KMS-11 (cell line): ENCODE data around the gene FGF12.
"Not testable (repeated sequence)": the region's sequence is repeated elsewhere in the genome, so short reads cannot be mapped to it uniquely, and the experiment has no call there.

ENCODE experiments used
- H2AFZ ChIP-seq: fragments of 200-600 bp; sonication (generic); 2 replicates; pipeline ENCODE4 v1.6.1; 2016; ENCODE audit warnings: antibody characterized with exemption, mixed run types, low read depth
- H3K27ac ChIP-seq: fragments of 200-600 bp; sonication (generic); 2 replicates; pipeline ENCODE4 v1.6.1; 2016; ENCODE audit warnings: mild to moderate bottlenecking, mixed run types
- H3K27me3 ChIP-seq: fragments of 200-600 bp; sonication (generic); 2 replicates; pipeline ENCODE4 v1.6.1; 2017; ENCODE audit warnings: mild to moderate bottlenecking, low read depth, mixed run types, moderate library complexity; ENCODE audit not compliant: insufficient read depth
- H3K36me3 ChIP-seq: fragments of 200-600 bp; sonication (generic); 2 replicates; pipeline ENCODE4 v1.6.1; 2017; ENCODE audit warnings: mild to moderate bottlenecking, mixed run types; ENCODE audit not compliant: insufficient read depth
- H3K4me1 ChIP-seq: fragments of 200-600 bp; sonication (generic); 2 replicates; pipeline ENCODE4 v1.6.1; 2016; ENCODE audit warnings: mild to moderate bottlenecking, low read depth, mixed run types; ENCODE audit not compliant: poor library complexity, severe bottlenecking
- H3K4me2 ChIP-seq: fragments of 200-600 bp; sonication (generic); 2 replicates; pipeline ENCODE4 v1.7.0; 2016; ENCODE audit warnings: mild to moderate bottlenecking, mixed run types
- H3K4me3 ChIP-seq: fragments of 200-600 bp; sonication (generic); IDR thresholded peaks from 2 replicates; pipeline ENCODE4 v1.6.1; 2017; ENCODE audit warnings: low read depth, low read length, mixed read lengths; ENCODE audit not compliant: insufficient read depth
- H3K79me2 ChIP-seq: fragments of 200-600 bp; sonication (generic); 2 replicates; pipeline ENCODE4 v1.6.1; 2016; ENCODE audit warnings: low read depth, mixed run types; ENCODE audit not compliant: insufficient read depth
- H3K9ac ChIP-seq: fragments of 200-600 bp; sonication (generic); 2 replicates; pipeline ENCODE4 v1.6.1; 2016; ENCODE audit warnings: mild to moderate bottlenecking, mixed run types
- H4K20me1 ChIP-seq: fragments of 200-600 bp; sonication (generic); 2 replicates; pipeline ENCODE4 v1.6.1; 2016; ENCODE audit warnings: mild to moderate bottlenecking, mixed run types; ENCODE audit not compliant: insufficient read depth
- TF ChIP-seq, protein P1 (sequence below): fragments of 200-600 bp; sonication (generic); conservative IDR thresholded peaks from 2 replicates; pipeline ENCODE4 v1.6.1; 2017; ENCODE audit warnings: low read depth, mild to moderate bottlenecking, antibody characterized with exemption, low read length, moderate library complexity, mixed read lengths

The FGF12 gene

DNA sequence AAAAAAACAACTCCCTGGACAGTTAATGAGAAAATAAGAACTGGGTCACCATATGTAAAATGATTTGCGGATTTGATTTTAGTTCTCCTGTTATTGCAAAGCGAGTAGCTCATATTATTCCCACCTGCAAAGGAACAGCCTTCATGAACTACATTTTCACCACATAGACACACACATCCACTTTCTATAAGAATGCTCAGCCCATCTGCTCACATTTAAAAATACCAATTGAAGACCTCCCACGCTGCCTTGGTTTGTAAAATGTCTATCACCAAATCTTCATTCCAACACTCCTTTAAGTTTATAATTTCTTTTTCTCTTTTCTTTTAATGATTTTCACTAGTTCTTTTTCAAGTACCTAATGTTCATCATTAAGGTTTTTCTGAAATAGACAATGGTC, 148.6 kb downstream of the FGF12 start:
- no peak overlapping the region for H3K9ac ChIP-seq
- H3K36me3 ChIP-seq: no peaks in the 10 kb centered on the region
- H3K4me2 ChIP-seq: no peak overlapping the region
- no peak overlapping the region for H3K27ac ChIP-seq
- H3K4me1 ChIP-seq: no peaks in the 10 kb centered on the region
- H3K4me3 ChIP-seq: no peak overlapping the region
- TF ChIP-seq, protein P1, sequence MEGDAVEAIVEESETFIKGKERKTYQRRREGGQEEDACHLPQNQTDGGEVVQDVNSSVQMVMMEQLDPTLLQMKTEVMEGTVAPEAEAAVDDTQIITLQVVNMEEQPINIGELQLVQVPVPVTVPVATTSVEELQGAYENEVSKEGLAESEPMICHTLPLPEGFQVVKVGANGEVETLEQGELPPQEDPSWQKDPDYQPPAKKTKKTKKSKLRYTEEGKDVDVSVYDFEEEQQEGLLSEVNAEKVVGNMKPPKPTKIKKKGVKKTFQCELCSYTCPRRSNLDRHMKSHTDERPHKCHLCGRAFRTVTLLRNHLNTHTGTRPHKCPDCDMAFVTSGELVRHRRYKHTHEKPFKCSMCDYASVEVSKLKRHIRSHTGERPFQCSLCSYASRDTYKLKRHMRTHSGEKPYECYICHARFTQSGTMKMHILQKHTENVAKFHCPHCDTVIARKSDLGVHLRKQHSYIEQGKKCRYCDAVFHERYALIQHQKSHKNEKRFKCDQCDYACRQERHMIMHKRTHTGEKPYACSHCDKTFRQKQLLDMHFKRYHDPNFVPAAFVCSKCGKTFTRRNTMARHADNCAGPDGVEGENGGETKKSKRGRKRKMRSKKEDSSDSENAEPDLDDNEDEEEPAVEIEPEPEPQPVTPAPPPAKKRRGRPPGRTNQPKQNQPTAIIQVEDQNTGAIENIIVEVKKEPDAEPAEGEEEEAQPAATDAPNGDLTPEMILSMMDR: no peak
- H4K20me1 ChIP-seq: no peaks in the 10 kb centered on the region
- H3K79me2 ChIP-seq: no peaks in the 10 kb centered on the region
- no peak overlapping the region for H2AFZ ChIP-seq
- no peaks in the 10 kb centered on the region for H3K27me3 ChIP-seq

DNA sequence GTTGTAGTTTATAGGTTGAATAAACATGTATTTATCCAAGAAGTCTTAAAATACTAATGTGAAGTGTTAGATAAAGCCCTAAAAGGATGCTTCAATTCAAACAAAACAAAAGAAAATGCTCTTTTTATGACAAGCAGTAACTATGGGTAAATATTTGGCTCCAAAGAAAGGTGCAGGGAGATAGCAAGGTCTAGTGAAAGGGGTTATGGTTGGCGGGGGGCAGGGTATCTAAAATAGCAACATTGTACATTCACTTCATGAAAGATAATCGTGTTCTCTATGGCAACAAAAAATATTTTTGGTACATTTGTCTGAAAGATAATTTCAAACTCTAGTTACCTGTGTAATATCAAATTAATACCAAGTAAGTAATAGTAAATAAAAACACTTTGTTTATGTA, 149.5 kb downstream of the FGF12 start:
- H3K79me2 ChIP-seq: no peaks in the 10 kb centered on the region
- no peak overlapping the region for H3K4me2 ChIP-seq
- TF ChIP-seq, protein P1: no peak
- H4K20me1 ChIP-seq: no peaks in the 10 kb centered on the region
- H3K4me1 ChIP-seq: no peaks in the 10 kb centered on the region
- H3K36me3 ChIP-seq: no peaks in the 10 kb centered on the region
- H3K27ac ChIP-seq: no peak overlapping the region
- H2AFZ ChIP-seq: no peak overlapping the region
- H3K27me3 ChIP-seq: no peaks in the 10 kb centered on the region
- no peak overlapping the region for H3K9ac ChIP-seq
- no peak overlapping the region for H3K4me3 ChIP-seq

DNA sequence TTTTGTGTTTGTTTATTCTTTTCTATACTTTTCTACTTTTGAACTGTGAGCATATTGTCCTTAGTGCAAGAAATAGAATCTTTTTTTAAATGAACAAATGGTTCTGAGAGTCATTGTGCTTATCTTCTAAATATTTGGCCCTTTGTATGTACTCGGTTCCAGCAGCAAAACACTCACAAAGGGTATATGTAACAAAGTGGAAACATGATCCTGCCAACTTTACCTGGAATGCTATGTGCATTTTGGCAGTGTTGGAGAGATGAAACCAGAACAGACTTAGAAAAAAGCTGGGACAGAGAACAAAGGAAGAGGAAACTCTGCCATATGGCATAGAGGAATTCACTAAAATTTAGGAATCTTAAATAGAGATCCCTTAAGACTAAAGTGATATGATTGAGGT, 150.1 kb downstream of the FGF12 start:
- Histone ChIP-seq H2AFZ (no peak overlapping the region), H3K36me3 (no peaks in the 10 kb centered on the region), H3K4me1 (no peaks in the 10 kb centered on the region), H3K4me3 (no peak overlapping the region), H3K27ac (no peak overlapping the region), H4K20me1 (no peaks in the 10 kb centered on the region), H3K4me2 (no peak overlapping the region), H3K9ac (no peak overlapping the region), H3K79me2 (no peaks in the 10 kb centered on the region), H3K27me3 (no peaks in the 10 kb centered on the region)
- TF ChIP-seq, protein P1: no peak

DNA sequence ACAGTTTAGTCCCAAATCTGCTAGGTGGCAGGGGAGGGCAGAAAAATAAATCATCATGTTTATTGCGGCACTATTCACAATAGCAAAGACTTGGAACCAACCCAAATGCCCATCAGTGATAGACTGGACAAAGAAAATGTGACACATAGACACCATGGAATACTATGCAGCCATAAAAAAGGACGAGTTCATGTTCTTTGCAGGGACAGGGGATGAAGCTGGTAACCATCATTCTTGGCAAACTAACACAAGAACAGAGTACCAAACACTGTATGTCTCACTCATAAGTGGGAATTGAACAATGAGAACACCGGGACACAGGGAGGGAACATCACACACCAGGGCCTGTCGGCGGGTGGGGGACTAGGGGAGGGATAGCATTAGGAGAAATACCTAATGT, 150.6 kb downstream of the FGF12 start:
- H3K4me2 ChIP-seq, H4K20me1 ChIP-seq, H2AFZ ChIP-seq, H3K79me2 ChIP-seq, H3K36me3 ChIP-seq, H3K27me3 ChIP-seq, H3K9ac ChIP-seq, H3K4me1 ChIP-seq, H3K4me3 ChIP-seq, H3K27ac ChIP-seq: not testable (repeated sequence)

DNA sequence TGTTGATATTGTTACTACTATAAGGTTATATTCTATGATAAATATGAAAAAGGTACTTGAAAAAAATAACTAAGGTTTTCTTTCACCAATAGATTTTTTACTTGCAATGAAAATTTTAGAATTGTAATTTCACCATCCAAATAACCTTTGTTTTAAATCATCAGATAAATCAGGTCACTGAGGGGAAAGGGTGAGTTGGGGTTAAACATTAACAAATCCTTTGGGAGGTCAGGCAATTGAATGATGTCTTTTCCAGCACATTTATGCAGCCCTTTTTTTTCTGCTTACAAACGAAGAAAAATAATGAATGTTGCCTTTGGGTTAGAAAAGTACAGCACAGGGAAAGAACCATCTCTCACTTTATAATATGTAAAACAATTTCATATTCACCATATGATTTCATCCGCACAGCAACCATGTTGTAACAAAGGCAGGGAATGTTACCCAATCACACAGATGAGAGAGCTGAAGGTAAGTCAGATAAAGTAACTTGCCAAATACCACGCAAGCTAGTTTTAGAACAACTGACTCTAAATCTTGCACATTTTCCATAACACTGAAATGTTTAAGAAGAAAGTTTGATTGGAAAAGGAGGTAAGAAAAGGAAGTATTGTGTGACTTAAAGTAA, 151.3 kb downstream of the FGF12 start:
- no peak overlapping the region for H3K27ac ChIP-seq
- H3K4me1 ChIP-seq: no peaks in the 10 kb centered on the region
- H4K20me1 ChIP-seq: no peaks in the 10 kb centered on the region
- no peak overlapping the region for H3K9ac ChIP-seq
- H3K4me2 ChIP-seq: no peak overlapping the region
- H3K79me2 ChIP-seq: no peaks in the 10 kb centered on the region
- TF ChIP-seq, protein P1: no peak
- H3K36me3 ChIP-seq: no peaks in the 10 kb centered on the region
- no peak overlapping the region for H2AFZ ChIP-seq
- H3K4me3 ChIP-seq: no peak overlapping the region
- H3K27me3 ChIP-seq: no peaks in the 10 kb centered on the region
